K562 (cell line): ENCODE data around the gene CCSER2. TPM values are rescaled to one million over a fixed set of nuclear protein-coding genes. Genes with fewer than 3 reads are reported as not detected.

Source experiments
- ATAC-seq: fragments of 200-7000 bp; cut with Tn5 transposase; 3 replicates; pipeline ENCODE4 v1.9.1; 2020; ENCODE audit warnings: moderate library complexity
- BruUV-seq: library from RNA; stranded (reverse); fragments of 400-500 nt; replicated peaks from 2 replicates; lab custom pipeline; 2021; lab: Mats Ljungman, UMichigan
- CTCF ChIA-PET: fragments of 300-600 bp; formaldehyde crosslinking; extraction: SDS; loops from one replicate; lab custom pipeline; 2021; ENCODE audit warnings: low intra/inter-chr PET ratio; lab: Yijun Ruan, JAX
- POLR2A ChIA-PET: fragments of 300-600, 350-650 bp; sonication (Branson Sonifier 250); formaldehyde crosslinking; extraction: SDS; loops from one replicate; lab custom pipeline; 2021; ENCODE audit warnings: antibody characterized with exemption, inconsistent platforms; lab: Yijun Ruan, JAX
- DNase-seq, 4 experiments: peaks; one replicate each; pipeline versions ENCODE4 v3.0.0 to v3.0.0-alpha.2; 2011 to 2018; ENCODE audit warnings: low spot score in 3 of 4, mixed read lengths in 3 of 4; ENCODE audit errors: extremely low read depth in 1 of 4
- FAIRE-seq: peaks from 2 replicates; lab custom pipeline; 2011; peaks lifted over from hg19 to GRCh38; lab: Jason Lieb, UNC
- H2AFZ ChIP-seq: 2 replicates; pipeline ENCODE4 v1.6.0; 2011; ENCODE audit warnings: low read depth, low read length, control low read depth, inconsistent platforms
- H3K27ac ChIP-seq: fragments of 200-600 bp; 3 replicates; pipeline ENCODE4 v1.8.0; 2011; ENCODE audit warnings: low read depth, mild to moderate bottlenecking, control low read depth, inconsistent platforms, low read length, moderate library complexity, mixed read lengths; ENCODE audit errors: extremely low read depth
- H3K27me3 ChIP-seq, 2 experiments: fragments of 300-600 bp in 1 of 2; 2 replicates in 1 of 2; 3 replicates in 1 of 2; pipeline versions ENCODE4 v1.6.0 to v1.8.0; 2011; ENCODE audit warnings: inconsistent platforms in 2 of 2, low read length in 2 of 2, mild to moderate bottlenecking in 1 of 2, mixed read lengths in 1 of 2, moderate library complexity in 1 of 2; ENCODE audit not compliant: control insufficient read depth in 2 of 2, insufficient read depth in 2 of 2
- H3K36me3 ChIP-seq: fragments of 300-600 bp; 3 replicates; pipeline ENCODE4 v1.8.0; 2011; ENCODE audit warnings: mild to moderate bottlenecking, low read length, inconsistent platforms; ENCODE audit not compliant: control insufficient read depth, insufficient read depth
- H3K4me1 ChIP-seq, 2 experiments: fragments of 200-600 bp in 1 of 2; replicated peaks in 1 of 2; 2 replicates in 1 of 2; 3 replicates in 1 of 2; pipeline versions ENCODE4 v1.5.1 to v1.8.0; 2011; ENCODE audit warnings: inconsistent platforms in 2 of 2, low read length in 2 of 2, mild to moderate bottlenecking in 1 of 2, mixed read lengths in 1 of 2, moderate library complexity in 1 of 2; ENCODE audit not compliant: control insufficient read depth in 2 of 2, insufficient read depth in 2 of 2
- H3K4me2 ChIP-seq: 2 replicates; pipeline ENCODE4 v1.6.1; 2011; ENCODE audit warnings: low read length, control low read depth, inconsistent platforms, mixed read lengths; ENCODE audit not compliant: insufficient read depth
- H3K4me3 ChIP-seq: fragments of 200-600 bp; sonication (generic), shearing (Covaris generic); 2 replicates; pipeline ENCODE4 v1.5.1; 2016; ENCODE audit warnings: control low read depth, inconsistent platforms
- H3K79me2 ChIP-seq: fragments of 200-600 bp; 3 replicates; pipeline ENCODE4 v1.8.0; 2011; ENCODE audit warnings: low read length, inconsistent platforms; ENCODE audit not compliant: control insufficient read depth, insufficient read depth
- H3K9ac ChIP-seq, 2 experiments: 2 replicates each; pipeline versions ENCODE4 v1.6.0 to v1.6.1; 2011; ENCODE audit warnings: low read depth in 2 of 2, low read length in 2 of 2, control low read depth in 1 of 2, inconsistent platforms in 1 of 2, mild to moderate bottlenecking in 1 of 2, mixed read lengths in 1 of 2; ENCODE audit not compliant: insufficient read depth in 1 of 2
- H3K9me1 ChIP-seq: one replicate; pipeline ENCODE4 v1.6.0; 2011; ENCODE audit warnings: inconsistent platforms, mild to moderate bottlenecking, low read length, moderate library complexity; ENCODE audit not compliant: control insufficient read depth, insufficient read depth
- H3K9me3 ChIP-seq: replicated peaks from 2 replicates; pipeline ENCODE4 v1.5.1; 2011; ENCODE audit warnings: low read depth, low read length, inconsistent platforms; ENCODE audit not compliant: control insufficient read depth, insufficient read depth
- H4K20me1 ChIP-seq: replicated peaks from 2 replicates; pipeline ENCODE4 v1.6.1; 2011; ENCODE audit warnings: low read length, inconsistent platforms, mixed read lengths; ENCODE audit not compliant: control insufficient read depth, insufficient read depth
- ATF2 ChIP-seq: sonication (generic); formaldehyde crosslinking; IDR thresholded peaks from 2 replicates; pipeline ENCODE4 v1.8.1; 2022; ENCODE audit warnings: missing genetic modification reagents
- PHB ChIP-seq: fragments of 250-450 bp; sonication (Bioruptor Pico); IDR thresholded peaks from 2 replicates; pipeline ENCODE4 v1.5.0; 2021
- PTTG1 ChIP-seq: fragments of 450-650 bp; IDR thresholded peaks from 2 replicates; pipeline ENCODE4 v1.6.1; 2016; ENCODE audit warnings: low read depth, mild to moderate bottlenecking, missing genetic modification characterization, missing compliant biosample characterization
- WGBS: fragments of 100-300 bp; shearing (Covaris generic); methylation state at CpG from one replicate; pipeline ENCODE4 v1.1.6; 2016; ENCODE audit warnings: low coverage, mixed read lengths; ENCODE audit not compliant: insufficient coverage; ENCODE audit errors: missing lambda C conversion rate; 5-methylcytosine and 5-hydroxymethylcytosine counted together
- in situ Hi-C: fragments of 300-500 bp; cut with MboI; formaldehyde crosslinking; loops from 4 replicates; pipeline ENCODE4 v1.15.0; 2018; ENCODE audit warnings: inconsistent platforms, mixed read lengths
- intact Hi-C: fragments of 100-400 bp; cut with micrococcal nuclease; formaldehyde crosslinking; loops from 2 replicates; pipeline ENCODE4 v1.14.2; 2022
- polyA plus RNA-seq, 8 experiments: library from polyadenylated mRNA; depleted of rRNA in 4 of 8; stranded (reverse) in 5 of 8; unstranded in 3 of 8; fragments of >200 nt; fragmentation: Nextera tagmentation in 2 of 8; fragmentation: Illumina TruSeq in 1 of 8; extraction: Ambion mirVana in 2 of 8; extraction: Trizol in 1 of 8; gene quantifications; 2 replicates each; pipeline versions ENCODE4 v1.2.1 to v1.2.3, GENCODE V29; 2011 to 2014; ENCODE audit warnings: inconsistent platforms in 1 of 8, missing spikeins in 1 of 8
- total RNA-seq, 7 experiments: library from RNA; depleted of rRNA in 6 of 7; stranded (reverse); fragments of >200 nt in 6 of 7; fragmentation: Illumina TruSeq in 2 of 7; extraction: Trizol in 2 of 7; gene quantifications; 2 replicates each; pipeline versions ENCODE4 v1.2.1 to v1.2.3, GENCODE V29; 2011 to 2021; ENCODE audit warnings: low replicate concordance in 1 of 7

The CCSER2 gene
- total and polyA plus RNA-seq, 9 of the 15 experiments (the other 6 are each of a cell fraction or from before 2014, with no cell fraction given), result 2.7 to 15.1 (median 9.7) TPM

GRCh38 chr10:84360637-84361365 is 32.4 kb downstream of the CCSER2 start:
- Histone ChIP-seq H3K79me2 (no peaks in the 10 kb centered on the region; the same call in 2 of the 3 replicates), H3K4me2 (peak overlapping the region; percentile 35), H3K4me3 (no peak overlapping the region), H2AFZ (no peak overlapping the region), H3K27me3 (no peaks in the 10 kb centered on the region), H3K9me1 (no peaks in the 10 kb centered on the region), H3K9ac (no peak overlapping the region), H4K20me1 (no peaks in the 10 kb centered on the region), H3K36me3 (no peaks in the 10 kb centered on the region), H3K9me3 (no peaks in the 10 kb centered on the region), H3K4me1 (peaks cover 0 to 2% of the 10 kb centered on the region in 2 experiments; a peak in 1 of 5 replicates), H3K27ac (no peak overlapping the region)
- ChIA-PET CTCF (no interaction called here), POLR2A (interaction anchor here (0.7 kb wide), 2 partner anchors 8 to 111 kb away, joined by 3 to 4 read pairs; no protein-coding TSS in a partner anchor)
- FAIRE-seq (no peak), ATAC-seq (peak; percentile 51; the same call in 2 of the 3 replicates), DNase-seq (no peak)
- intact Hi-C loops, result no loop called here
- WGBS, result 62% methylated on average over 6 of the region's 6 CpGs
- in situ Hi-C loops, result no loop called here
- TF ChIP-seq PHB (no peak), PTTG1 (tag) (no peak), ATF2 (no peak)
- BruUV-seq, result no TSS peak
